Measurements from ENCODE around the gene ACTC1.

DNA sequence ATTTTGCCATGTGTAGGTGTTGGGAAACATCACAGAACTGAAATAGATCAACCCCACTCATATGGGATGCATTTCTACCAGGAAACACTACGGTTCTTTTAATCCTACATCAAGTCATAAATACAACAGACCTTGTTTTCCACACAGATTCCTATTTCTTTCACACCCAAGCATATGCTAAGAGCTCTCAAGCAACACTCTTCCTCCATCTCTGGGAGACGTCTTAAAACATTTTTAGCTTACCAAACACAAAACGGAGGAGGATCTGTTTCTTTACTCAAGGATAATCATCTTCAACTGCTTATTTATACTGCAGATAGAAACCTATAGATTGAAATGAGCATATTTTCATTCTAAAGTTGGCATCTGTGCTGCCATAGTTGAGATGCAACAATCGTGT is 45.7 kb downstream of the ACTC1 start:
- TF ChIP-seq POLR2A (IDR thresholded peaks at IDR 0.05; ENCODE audit: low read length) (no peak), GATA1 (IDR thresholded peaks at IDR 0.05; ENCODE audit: low read depth, low read length) (no peak)

All from erythroblast (primary cell).